Hepatocyte (in vitro differentiated cells): ENCODE measurements around the gene PEAR1.

Source experiments
- EZH2 ChIP-seq: fragments of 200-600 bp; sonication (generic); IDR thresholded peaks from 2 replicates; pipeline ENCODE4 v1.6.1; 2016; ENCODE audit warnings: antibody characterized with exemption, mild to moderate bottlenecking, borderline replicate concordance
- TF ChIP-seq, protein P1 (sequence below): fragments of 200-600 bp; sonication (generic); IDR thresholded peaks from 2 replicates; pipeline ENCODE4 v1.5.1; 2016; ENCODE audit warnings: antibody characterized with exemption, mild to moderate bottlenecking; ENCODE audit not compliant: poor library complexity

DNA sequence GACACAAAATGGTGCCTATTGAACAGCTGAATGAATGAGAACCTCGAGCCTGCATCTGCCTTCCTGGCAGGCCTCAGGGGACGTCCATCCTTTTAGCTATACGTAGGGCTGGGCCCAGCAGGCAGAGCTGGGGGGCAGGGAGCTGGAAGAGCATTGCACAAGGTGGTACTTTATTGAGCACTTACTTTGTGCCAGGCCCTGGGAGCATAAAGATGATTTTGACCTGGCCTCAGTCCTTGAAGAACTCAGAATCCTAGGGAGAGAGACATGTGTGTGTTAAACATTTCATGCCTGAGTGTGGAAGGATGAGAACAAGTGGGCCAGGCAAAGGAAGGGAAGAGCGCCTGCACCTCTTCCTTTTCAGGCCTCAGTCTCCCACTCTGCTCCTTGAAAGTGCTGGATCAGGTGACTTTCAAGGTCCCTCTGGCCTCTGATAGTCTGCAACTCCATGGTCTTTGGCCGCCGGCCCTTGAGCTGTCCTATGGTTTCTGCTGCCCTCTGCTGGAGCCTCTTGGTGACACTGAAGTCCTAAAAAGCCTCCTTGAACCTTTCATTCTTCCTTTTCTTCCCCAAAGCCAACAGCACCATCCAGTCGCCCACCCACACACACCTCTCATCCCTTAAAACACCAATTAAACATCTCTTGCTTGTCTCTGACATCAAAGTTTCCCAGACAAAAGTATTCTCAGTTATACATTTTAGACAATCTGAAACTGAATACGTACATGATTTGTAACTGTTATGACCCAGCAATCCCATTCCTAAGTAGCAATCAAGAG is 3.5 kb upstream of the PEAR1 start:
- TF ChIP-seq, protein P1, sequence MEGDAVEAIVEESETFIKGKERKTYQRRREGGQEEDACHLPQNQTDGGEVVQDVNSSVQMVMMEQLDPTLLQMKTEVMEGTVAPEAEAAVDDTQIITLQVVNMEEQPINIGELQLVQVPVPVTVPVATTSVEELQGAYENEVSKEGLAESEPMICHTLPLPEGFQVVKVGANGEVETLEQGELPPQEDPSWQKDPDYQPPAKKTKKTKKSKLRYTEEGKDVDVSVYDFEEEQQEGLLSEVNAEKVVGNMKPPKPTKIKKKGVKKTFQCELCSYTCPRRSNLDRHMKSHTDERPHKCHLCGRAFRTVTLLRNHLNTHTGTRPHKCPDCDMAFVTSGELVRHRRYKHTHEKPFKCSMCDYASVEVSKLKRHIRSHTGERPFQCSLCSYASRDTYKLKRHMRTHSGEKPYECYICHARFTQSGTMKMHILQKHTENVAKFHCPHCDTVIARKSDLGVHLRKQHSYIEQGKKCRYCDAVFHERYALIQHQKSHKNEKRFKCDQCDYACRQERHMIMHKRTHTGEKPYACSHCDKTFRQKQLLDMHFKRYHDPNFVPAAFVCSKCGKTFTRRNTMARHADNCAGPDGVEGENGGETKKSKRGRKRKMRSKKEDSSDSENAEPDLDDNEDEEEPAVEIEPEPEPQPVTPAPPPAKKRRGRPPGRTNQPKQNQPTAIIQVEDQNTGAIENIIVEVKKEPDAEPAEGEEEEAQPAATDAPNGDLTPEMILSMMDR: peak; percentile 87
- no peak for TF ChIP-seq EZH2
